T-helper 17 cell (primary cell): ENCODE measurements around the gene RIMBP2. TPM values are rescaled to one million over a fixed set of nuclear protein-coding genes. Genes with fewer than 3 reads are reported as not detected.

Experiments
- ATAC-seq: fragments of 150-1000 bp; cut with Tn5 transposase; 2 replicates; pipeline ENCODE4 v1.10.0; 2021; ENCODE audit warnings: mild to moderate bottlenecking, moderate library complexity
- DNase-seq, 3 donors: peaks; one replicate each; pipeline versions ENCODE4 v3.0.0 to v3.0.0-alpha.2; 2020 to 2021
- H3K9me3 ChIP-seq: one replicate; pipeline ENCODE4 v1.7.0; 2013; ENCODE audit warnings: low read length, mild to moderate bottlenecking; ENCODE audit not compliant: control insufficient read depth, poor library complexity, severe bottlenecking
- H3K27ac Mint-ChIP-seq: one replicate; pipeline ENCODE4 v1.8.0; 2022; ENCODE audit warnings: mild to moderate bottlenecking, moderate library complexity, mixed read lengths
- H3K27me3 Mint-ChIP-seq: one replicate; pipeline ENCODE4 v1.8.0; 2022; ENCODE audit warnings: mixed read lengths
- H3K36me3 Mint-ChIP-seq: one replicate; pipeline ENCODE4 v1.8.0; 2022; ENCODE audit warnings: low read depth, mixed read lengths
- H3K4me1 Mint-ChIP-seq: one replicate; pipeline ENCODE4 v1.8.0; 2022; ENCODE audit warnings: mild to moderate bottlenecking, mixed read lengths
- H3K4me3 Mint-ChIP-seq: one replicate; pipeline ENCODE4 v1.8.0; 2022; ENCODE audit warnings: mild to moderate bottlenecking, moderate library complexity, mixed read lengths
- total RNA-seq, 4 donors: library from RNA in 2 of 4; stranded (reverse) in 2 of 4; gene quantifications; one replicate each; pipeline ENCODE4 v1.2.3 and lab custom pipeline; 2022 to 2026

RIMBP2 gene
- total RNA-seq, 2 donors from 2014 or later = not detected

- H3K27ac Mint-ChIP-seq = no peak overlapping the region
- H3K27me3 Mint-ChIP-seq = no peaks in the 10 kb centered on the region
- H3K4me1 Mint-ChIP-seq = no peaks in the 10 kb centered on the region
- no peak for DNase-seq
- H3K9me3 ChIP-seq = no peaks in the 10 kb centered on the region
- no peak for ATAC-seq
- H3K36me3 Mint-ChIP-seq = no peaks in the 10 kb centered on the region
- no peak overlapping the region for H3K4me3 Mint-ChIP-seq
These were observed 282.7 kb downstream of the RIMBP2 start for GRCh38 chr12:130433411-130433810.

GRCh38 chr12:130431176-130431575, 284.9 kb downstream of the RIMBP2 start:
- Mint-ChIP-seq H3K27ac (no peak overlapping the region), H3K36me3 (no peaks in the 10 kb centered on the region), H3K4me1 (no peaks in the 10 kb centered on the region), H3K4me3 (no peak overlapping the region), H3K27me3 (no peaks in the 10 kb centered on the region)
- no peaks in the 10 kb centered on the region for H3K9me3 ChIP-seq
- DNase-seq (no peak), ATAC-seq (no peak)

- Mint-ChIP-seq H3K36me3 (no peaks in the 10 kb centered on the region), H3K4me3 (no peak overlapping the region), H3K27ac (no peak overlapping the region), H3K27me3 (no peaks in the 10 kb centered on the region), H3K4me1 (no peaks in the 10 kb centered on the region)
- no peaks in the 10 kb centered on the region for H3K9me3 ChIP-seq
- DNase-seq (no peak), ATAC-seq (no peak)
These were observed 286.2 kb downstream of the RIMBP2 start for GRCh38 chr12:130429656-130430505.

DNA sequence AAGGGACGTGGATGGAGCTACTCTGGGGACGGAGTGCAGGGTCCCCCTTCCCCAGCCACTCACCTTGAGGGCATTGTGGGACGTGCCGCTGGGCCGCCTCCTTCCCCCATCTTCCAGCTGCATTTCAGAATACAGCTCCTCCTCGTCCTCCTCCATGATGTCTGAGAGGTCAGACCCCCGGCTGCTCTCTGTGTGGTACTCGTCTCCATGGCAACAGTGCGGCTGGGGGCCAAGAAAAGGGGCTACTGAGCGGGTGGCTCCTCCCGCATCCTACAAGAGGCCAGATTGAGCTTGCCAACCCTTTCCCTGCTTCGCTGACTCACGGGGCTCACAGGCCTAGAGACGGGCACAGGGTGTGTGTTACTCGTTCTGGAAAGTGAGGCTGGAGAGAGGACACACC, 288.0 kb downstream of the RIMBP2 start:
- ATAC-seq = no peak
- Mint-ChIP-seq H3K36me3 (no peaks in the 10 kb centered on the region), H3K27me3 (no peaks in the 10 kb centered on the region), H3K4me1 (no peaks in the 10 kb centered on the region), H3K27ac (no peak overlapping the region), H3K4me3 (no peak overlapping the region)
- DNase-seq = no peak
- no peaks in the 10 kb centered on the region for H3K9me3 ChIP-seq

GRCh38 chr12:130427381-130427887, 288.7 kb downstream of the RIMBP2 start:
- no peak overlapping the region for H3K4me3 Mint-ChIP-seq
- no peaks in the 10 kb centered on the region for H3K27me3 Mint-ChIP-seq
- H3K27ac Mint-ChIP-seq = no peak overlapping the region
- H3K36me3 Mint-ChIP-seq = no peaks in the 10 kb centered on the region
- H3K4me1 Mint-ChIP-seq = no peaks in the 10 kb centered on the region
- H3K9me3 ChIP-seq = no peaks in the 10 kb centered on the region
- DNase-seq (no peak), ATAC-seq (no peak)

GRCh38 chr12:130425698-130426245, 290.3 kb downstream of the RIMBP2 start:
- DNase-seq (no peak), ATAC-seq (no peak)
- H3K9me3 ChIP-seq = no peaks in the 10 kb centered on the region
- Mint-ChIP-seq H3K27ac (no peak overlapping the region), H3K27me3 (no peaks in the 10 kb centered on the region), H3K4me1 (no peaks in the 10 kb centered on the region), H3K4me3 (no peak overlapping the region), H3K36me3 (no peaks in the 10 kb centered on the region)

GRCh38 chr12:130424858-130425697, 291.0 kb downstream of the RIMBP2 start:
- DNase-seq (no peak), ATAC-seq (no peak)
- no peaks in the 10 kb centered on the region for H3K36me3 Mint-ChIP-seq
- H3K27ac Mint-ChIP-seq = no peak overlapping the region
- no peaks in the 10 kb centered on the region for H3K4me1 Mint-ChIP-seq
- H3K4me3 Mint-ChIP-seq = no peak overlapping the region
- no peaks in the 10 kb centered on the region for H3K9me3 ChIP-seq
- H3K27me3 Mint-ChIP-seq = peaks cover 4% of the 10 kb centered on the region

DNA sequence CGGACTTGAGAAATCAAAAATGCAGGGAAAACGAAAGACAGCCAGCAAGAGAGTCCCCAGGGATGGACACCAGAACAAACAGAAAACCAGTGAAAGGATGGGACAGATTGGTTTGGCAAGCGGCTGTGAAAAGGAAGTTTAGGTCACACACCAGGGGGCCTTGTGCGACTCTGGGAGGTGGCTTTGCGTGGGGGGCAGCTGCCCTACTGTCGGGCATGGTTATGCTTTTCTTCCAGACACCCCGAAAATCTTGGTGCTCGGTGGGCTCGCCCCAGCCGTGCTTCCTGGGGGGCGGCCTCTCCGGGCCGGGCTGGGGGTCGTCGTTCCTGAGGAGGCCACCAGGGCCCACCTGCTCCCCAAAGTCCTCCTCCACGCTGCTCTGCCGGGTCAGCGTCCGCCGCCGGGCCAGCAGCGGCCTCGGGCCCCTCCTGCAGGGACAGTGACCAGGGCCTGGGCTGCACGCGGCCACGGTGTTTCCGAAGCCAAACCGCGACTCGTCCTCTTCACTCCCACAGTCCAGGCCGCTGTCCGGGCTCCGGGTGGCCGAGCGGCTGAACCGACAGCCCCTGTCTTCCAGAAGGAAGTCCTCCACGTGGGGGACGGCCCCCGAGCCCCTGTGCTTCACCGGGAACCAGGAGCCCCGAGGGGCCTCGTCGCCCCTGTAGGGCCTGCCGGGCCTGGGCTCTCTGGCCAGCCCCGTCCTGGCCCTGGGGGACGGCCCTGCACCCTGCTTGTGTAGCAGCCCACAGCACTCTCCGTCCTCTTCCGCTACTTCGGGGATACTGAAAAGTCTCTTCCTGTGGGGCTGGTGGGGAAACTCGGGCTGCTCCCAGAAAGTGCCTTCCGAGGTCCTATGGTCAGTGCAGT, 291.9 kb downstream of the RIMBP2 start:
- no peak overlapping the region for H3K27ac Mint-ChIP-seq
- ATAC-seq (no peak), DNase-seq (no peak)
- H3K27me3 Mint-ChIP-seq = peaks cover 5% of the 10 kb centered on the region
- no peak overlapping the region for H3K4me3 Mint-ChIP-seq
- no peaks in the 10 kb centered on the region for H3K9me3 ChIP-seq
- no peaks in the 10 kb centered on the region for H3K4me1 Mint-ChIP-seq
- no peaks in the 10 kb centered on the region for H3K36me3 Mint-ChIP-seq

DNA sequence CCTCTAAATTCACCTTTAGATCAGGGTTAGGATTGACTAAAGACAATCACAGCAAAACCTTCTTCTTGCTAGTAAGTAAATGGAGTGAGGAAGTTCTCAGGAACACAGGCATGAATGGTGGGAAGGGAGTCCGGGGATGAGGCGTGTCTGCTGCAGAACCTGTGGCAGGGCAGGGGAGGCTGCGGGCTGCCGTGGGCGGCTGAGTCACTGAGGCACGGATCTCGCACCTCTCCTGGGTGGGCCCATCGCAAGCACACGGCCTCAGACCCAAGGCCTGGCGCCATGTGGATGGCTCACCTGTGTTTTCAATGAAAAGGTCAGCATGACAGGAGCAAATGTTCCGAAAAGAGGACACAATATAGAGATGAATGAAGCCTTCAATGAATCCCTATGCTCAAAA, 293.0 kb downstream of the RIMBP2 start:
- H3K9me3 ChIP-seq = no peaks in the 10 kb centered on the region
- Mint-ChIP-seq H3K4me3 (peak overlapping the region; percentile 61), H3K27ac (no peak overlapping the region), H3K36me3 (no peaks in the 10 kb centered on the region), H3K27me3 (peaks cover 5% of the 10 kb centered on the region), H3K4me1 (no peaks in the 10 kb centered on the region)
- ATAC-seq (no peak), DNase-seq (no peak)

DNA sequence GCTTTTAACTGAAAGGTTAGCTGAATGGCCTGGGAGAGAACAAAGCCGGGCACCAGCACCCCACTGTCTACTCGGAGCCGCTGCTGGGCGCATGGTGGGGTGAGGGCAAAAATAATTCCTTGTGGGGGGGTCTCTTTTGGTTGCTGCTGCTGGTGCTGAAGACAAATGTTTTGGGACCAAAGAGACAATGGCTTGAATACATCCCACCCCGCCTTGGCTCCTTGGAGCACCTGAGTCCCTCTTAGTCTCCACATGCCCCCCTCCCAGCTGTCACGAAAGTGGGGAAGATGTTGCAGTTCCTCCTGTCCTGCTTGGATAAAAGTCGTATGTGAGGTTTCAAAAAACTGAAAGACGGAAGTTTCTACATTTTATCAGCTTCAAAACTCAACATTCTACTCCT, 293.4 kb downstream of the RIMBP2 start:
- no peaks in the 10 kb centered on the region for H3K4me1 Mint-ChIP-seq
- no peak for ATAC-seq

DNA sequence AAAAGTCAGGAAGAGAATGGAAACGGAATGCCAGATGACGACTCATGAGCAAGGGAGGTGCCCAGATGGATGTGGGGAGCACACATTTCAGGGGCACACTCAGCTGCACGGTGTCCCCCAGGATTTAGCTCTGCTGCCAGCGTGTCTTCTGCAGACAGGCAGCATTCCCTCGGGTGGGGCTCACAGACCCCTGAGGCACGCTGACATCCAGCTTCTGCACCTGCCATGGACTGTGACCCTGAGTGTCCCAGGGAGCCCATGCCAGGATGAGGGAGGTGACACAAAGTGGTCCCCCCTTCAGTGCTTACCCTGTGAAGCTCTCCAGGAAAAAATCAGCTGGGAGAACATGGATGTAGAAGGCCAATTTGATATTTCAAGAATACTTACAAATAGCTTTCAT, 294.2 kb downstream of the RIMBP2 start:
- Mint-ChIP-seq H3K27me3 (peaks cover 5% of the 10 kb centered on the region), H3K36me3 (no peaks in the 10 kb centered on the region), H3K4me3 (no peak overlapping the region), H3K4me1 (no peaks in the 10 kb centered on the region), H3K27ac (no peak overlapping the region)
- H3K9me3 ChIP-seq = no peaks in the 10 kb centered on the region
- DNase-seq (no peak), ATAC-seq (no peak)

More for the DNA sequence above, 293.4 kb downstream of the RIMBP2 start:
- no peaks in the 10 kb centered on the region for H3K9me3 ChIP-seq
- no peak overlapping the region for H3K4me3 Mint-ChIP-seq
- no peak for DNase-seq
- H3K27ac Mint-ChIP-seq = no peak overlapping the region
- peaks cover 5% of the 10 kb centered on the region for H3K27me3 Mint-ChIP-seq
- no peaks in the 10 kb centered on the region for H3K36me3 Mint-ChIP-seq

DNA sequence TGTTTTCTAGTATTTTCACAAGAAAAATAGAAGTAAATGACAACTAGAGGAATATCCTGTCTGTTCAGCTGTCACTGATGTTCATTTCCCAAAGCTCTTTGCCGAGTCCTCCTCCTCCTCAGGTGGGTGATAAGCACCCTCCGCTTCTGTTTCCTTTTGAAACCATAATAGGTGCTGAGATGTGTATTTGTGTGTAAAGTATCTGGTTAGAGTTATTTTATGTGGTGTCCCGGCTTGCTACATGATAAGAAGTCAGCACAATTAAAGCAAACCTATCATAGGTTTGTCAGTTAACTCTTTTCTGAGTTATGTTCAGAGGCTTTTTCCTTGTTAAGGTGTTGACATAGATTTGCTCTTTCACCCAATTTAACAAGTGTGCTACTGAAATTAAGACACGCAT, 296.0 kb downstream of the RIMBP2 start:
- H3K27me3 Mint-ChIP-seq = peaks cover 10% of the 10 kb centered on the region
- H3K4me1 Mint-ChIP-seq = no peaks in the 10 kb centered on the region
- no peaks in the 10 kb centered on the region for H3K9me3 ChIP-seq
- no peaks in the 10 kb centered on the region for H3K36me3 Mint-ChIP-seq
- DNase-seq = no peak
- no peak overlapping the region for H3K4me3 Mint-ChIP-seq
- no peak overlapping the region for H3K27ac Mint-ChIP-seq
- ATAC-seq = no peak
